GM23338 (cell line): ENCODE measurements around the gene MICB. TPM values are rescaled to one million over a fixed set of nuclear protein-coding genes. Genes with fewer than 3 reads are reported as not detected.

Experiments
- ATAC-seq: fragments of 200-7000 bp; cut with Tn5 transposase; 3 replicates; pipeline ENCODE4 v1.9.1; 2020
- DNase-seq: peaks from one replicate; pipeline ENCODE4 v3.0.0-alpha.2; 2015; ENCODE audit warnings: low spot score
- H2AFZ ChIP-seq: fragments of 200-600 bp; sonication (generic); 2 replicates; pipeline ENCODE4 v1.8.0; 2016; ENCODE audit warnings: antibody characterized with exemption, mild to moderate bottlenecking, moderate library complexity
- H3F3A ChIP-seq: fragments of 200-600 bp; sonication (generic); replicated peaks from 2 replicates; pipeline ENCODE4 v1.8.0; 2017; ENCODE audit warnings: antibody characterized with exemption, mixed run types, low read depth
- H3K27ac ChIP-seq: fragments of 200-600 bp; sonication (generic); 2 replicates; pipeline ENCODE4 v1.6.1; 2016; ENCODE audit warnings: low read depth
- H3K27me3 ChIP-seq: fragments of 200-600 bp; sonication (generic); 2 replicates; pipeline ENCODE4 v1.8.0; 2016; ENCODE audit warnings: mild to moderate bottlenecking, mixed run types, moderate library complexity; ENCODE audit not compliant: insufficient read depth
- H3K36me3 ChIP-seq: fragments of 200-600 bp; sonication (generic); 2 replicates; pipeline ENCODE4 v1.8.0; 2016; ENCODE audit warnings: mild to moderate bottlenecking; ENCODE audit not compliant: insufficient read depth
- H3K4me1 ChIP-seq: fragments of 200-600 bp; sonication (generic); 2 replicates; pipeline ENCODE4 v1.8.0; 2016; ENCODE audit warnings: mild to moderate bottlenecking, moderate library complexity; ENCODE audit not compliant: insufficient read depth
- H3K4me2 ChIP-seq: fragments of 200-600 bp; sonication (generic); 2 replicates; pipeline ENCODE4 v1.7.1; 2017; ENCODE audit warnings: mixed run types
- H3K4me3 ChIP-seq: fragments of 200-600 bp; sonication (generic); 2 replicates; pipeline ENCODE4 v1.6.1; 2016; ENCODE audit warnings: mixed run types
- H3K79me2 ChIP-seq: fragments of 200-600 bp; sonication (generic); replicated peaks from 2 replicates; pipeline ENCODE4 v1.8.0; 2017; ENCODE audit warnings: mild to moderate bottlenecking; ENCODE audit not compliant: insufficient read depth
- H3K9me2 ChIP-seq: fragments of 200-600 bp; sonication (generic); 2 replicates; pipeline ENCODE4 v1.8.0; 2017; ENCODE audit not compliant: insufficient read depth
- H4K20me1 ChIP-seq: fragments of 200-600 bp; sonication (generic); replicated peaks from 2 replicates; pipeline ENCODE4 v1.8.0; 2017; ENCODE audit warnings: mild to moderate bottlenecking; ENCODE audit not compliant: insufficient read depth
- H3K27ac Mint-ChIP-seq: 2 replicates; pipeline ENCODE4 v1.8.0; 2020; ENCODE audit warnings: inconsistent platforms, mild to moderate bottlenecking, moderate library complexity, mixed read lengths
- H3K27me3 Mint-ChIP-seq: 3 replicates; pipeline ENCODE4 v1.8.0; 2022; ENCODE audit warnings: low read depth, mild to moderate bottlenecking, moderate library complexity, mixed read lengths, inconsistent platforms; ENCODE audit not compliant: insufficient read depth, poor library complexity
- H3K36me3 Mint-ChIP-seq: 3 replicates; pipeline ENCODE4 v1.8.0; 2021; ENCODE audit warnings: low read depth, mild to moderate bottlenecking, inconsistent platforms, moderate library complexity, mixed read lengths
- H3K4me1 Mint-ChIP-seq: 3 replicates; pipeline ENCODE4 v1.8.0; 2020; ENCODE audit warnings: mild to moderate bottlenecking, inconsistent platforms, mixed read lengths
- H3K4me3 Mint-ChIP-seq: 3 replicates; pipeline ENCODE4 v1.8.0; 2021; ENCODE audit warnings: moderate library complexity, mild to moderate bottlenecking, inconsistent platforms, mixed read lengths
- H3K9me3 Mint-ChIP-seq: 3 replicates; pipeline ENCODE4 v1.8.0; 2020; ENCODE audit warnings: moderate library complexity, mild to moderate bottlenecking, inconsistent platforms, mixed read lengths
- JUNB ChIP-seq: IDR thresholded peaks from one replicate; pipeline ENCODE4 v1.6.1; 2016; ENCODE audit warnings: antibody characterized with exemption; ENCODE audit not compliant: unreplicated experiment
- polyA plus RNA-seq: library from polyadenylated mRNA; unstranded; fragments of >200 nt; fragmentation: Nextera tagmentation; extraction: Ambion mirVana; gene quantifications from 2 replicates; pipeline ENCODE4 v1.2.1, GENCODE V29; 2016
- total RNA-seq: library from RNA; depleted of rRNA; stranded (reverse); fragments of >200 nt; shearing (Covaris generic); gene quantifications from 2 replicates; pipeline ENCODE4 v1.2.3, GENCODE V29; 2014
- TF ChIP-seq, protein P1 (sequence below): fragments of 250-450 bp; sonication (Bioruptor Pico); IDR thresholded peaks from 2 replicates; pipeline ENCODE4 v1.5.0; 2020; ENCODE audit warnings: mild to moderate bottlenecking, moderate library complexity
- TF ChIP-seq, protein P2 (sequence below): IDR thresholded peaks from one replicate; pipeline ENCODE4 v1.6.1; 2018; ENCODE audit warnings: antibody characterized with exemption; ENCODE audit not compliant: unreplicated experiment

MICB gene
- total and polyA plus RNA-seq, 2 experiments from 2014 or later = 9.2 to 23.8 TPM

DNA sequence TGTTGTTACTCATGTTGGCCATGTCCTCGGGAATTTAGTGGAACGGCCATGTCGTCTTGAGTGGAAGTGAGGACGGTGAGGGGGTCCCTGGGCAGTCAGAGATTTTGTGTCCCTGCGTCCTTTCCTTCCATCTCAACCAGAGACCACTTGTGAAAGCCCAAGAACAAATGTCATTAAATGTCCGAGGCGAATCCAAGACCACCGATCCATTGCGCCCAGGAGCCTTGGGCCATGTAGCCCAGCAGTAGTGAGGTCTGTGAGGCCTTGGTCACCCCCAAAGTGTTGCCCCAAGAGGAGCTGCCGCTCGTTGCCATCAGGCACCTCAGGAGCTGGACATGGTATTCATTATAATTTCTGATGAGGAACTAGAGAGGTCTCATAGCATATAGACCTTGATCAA lies 17.4 kb upstream of the MICB start (continued):
- TF ChIP-seq, protein P1, sequence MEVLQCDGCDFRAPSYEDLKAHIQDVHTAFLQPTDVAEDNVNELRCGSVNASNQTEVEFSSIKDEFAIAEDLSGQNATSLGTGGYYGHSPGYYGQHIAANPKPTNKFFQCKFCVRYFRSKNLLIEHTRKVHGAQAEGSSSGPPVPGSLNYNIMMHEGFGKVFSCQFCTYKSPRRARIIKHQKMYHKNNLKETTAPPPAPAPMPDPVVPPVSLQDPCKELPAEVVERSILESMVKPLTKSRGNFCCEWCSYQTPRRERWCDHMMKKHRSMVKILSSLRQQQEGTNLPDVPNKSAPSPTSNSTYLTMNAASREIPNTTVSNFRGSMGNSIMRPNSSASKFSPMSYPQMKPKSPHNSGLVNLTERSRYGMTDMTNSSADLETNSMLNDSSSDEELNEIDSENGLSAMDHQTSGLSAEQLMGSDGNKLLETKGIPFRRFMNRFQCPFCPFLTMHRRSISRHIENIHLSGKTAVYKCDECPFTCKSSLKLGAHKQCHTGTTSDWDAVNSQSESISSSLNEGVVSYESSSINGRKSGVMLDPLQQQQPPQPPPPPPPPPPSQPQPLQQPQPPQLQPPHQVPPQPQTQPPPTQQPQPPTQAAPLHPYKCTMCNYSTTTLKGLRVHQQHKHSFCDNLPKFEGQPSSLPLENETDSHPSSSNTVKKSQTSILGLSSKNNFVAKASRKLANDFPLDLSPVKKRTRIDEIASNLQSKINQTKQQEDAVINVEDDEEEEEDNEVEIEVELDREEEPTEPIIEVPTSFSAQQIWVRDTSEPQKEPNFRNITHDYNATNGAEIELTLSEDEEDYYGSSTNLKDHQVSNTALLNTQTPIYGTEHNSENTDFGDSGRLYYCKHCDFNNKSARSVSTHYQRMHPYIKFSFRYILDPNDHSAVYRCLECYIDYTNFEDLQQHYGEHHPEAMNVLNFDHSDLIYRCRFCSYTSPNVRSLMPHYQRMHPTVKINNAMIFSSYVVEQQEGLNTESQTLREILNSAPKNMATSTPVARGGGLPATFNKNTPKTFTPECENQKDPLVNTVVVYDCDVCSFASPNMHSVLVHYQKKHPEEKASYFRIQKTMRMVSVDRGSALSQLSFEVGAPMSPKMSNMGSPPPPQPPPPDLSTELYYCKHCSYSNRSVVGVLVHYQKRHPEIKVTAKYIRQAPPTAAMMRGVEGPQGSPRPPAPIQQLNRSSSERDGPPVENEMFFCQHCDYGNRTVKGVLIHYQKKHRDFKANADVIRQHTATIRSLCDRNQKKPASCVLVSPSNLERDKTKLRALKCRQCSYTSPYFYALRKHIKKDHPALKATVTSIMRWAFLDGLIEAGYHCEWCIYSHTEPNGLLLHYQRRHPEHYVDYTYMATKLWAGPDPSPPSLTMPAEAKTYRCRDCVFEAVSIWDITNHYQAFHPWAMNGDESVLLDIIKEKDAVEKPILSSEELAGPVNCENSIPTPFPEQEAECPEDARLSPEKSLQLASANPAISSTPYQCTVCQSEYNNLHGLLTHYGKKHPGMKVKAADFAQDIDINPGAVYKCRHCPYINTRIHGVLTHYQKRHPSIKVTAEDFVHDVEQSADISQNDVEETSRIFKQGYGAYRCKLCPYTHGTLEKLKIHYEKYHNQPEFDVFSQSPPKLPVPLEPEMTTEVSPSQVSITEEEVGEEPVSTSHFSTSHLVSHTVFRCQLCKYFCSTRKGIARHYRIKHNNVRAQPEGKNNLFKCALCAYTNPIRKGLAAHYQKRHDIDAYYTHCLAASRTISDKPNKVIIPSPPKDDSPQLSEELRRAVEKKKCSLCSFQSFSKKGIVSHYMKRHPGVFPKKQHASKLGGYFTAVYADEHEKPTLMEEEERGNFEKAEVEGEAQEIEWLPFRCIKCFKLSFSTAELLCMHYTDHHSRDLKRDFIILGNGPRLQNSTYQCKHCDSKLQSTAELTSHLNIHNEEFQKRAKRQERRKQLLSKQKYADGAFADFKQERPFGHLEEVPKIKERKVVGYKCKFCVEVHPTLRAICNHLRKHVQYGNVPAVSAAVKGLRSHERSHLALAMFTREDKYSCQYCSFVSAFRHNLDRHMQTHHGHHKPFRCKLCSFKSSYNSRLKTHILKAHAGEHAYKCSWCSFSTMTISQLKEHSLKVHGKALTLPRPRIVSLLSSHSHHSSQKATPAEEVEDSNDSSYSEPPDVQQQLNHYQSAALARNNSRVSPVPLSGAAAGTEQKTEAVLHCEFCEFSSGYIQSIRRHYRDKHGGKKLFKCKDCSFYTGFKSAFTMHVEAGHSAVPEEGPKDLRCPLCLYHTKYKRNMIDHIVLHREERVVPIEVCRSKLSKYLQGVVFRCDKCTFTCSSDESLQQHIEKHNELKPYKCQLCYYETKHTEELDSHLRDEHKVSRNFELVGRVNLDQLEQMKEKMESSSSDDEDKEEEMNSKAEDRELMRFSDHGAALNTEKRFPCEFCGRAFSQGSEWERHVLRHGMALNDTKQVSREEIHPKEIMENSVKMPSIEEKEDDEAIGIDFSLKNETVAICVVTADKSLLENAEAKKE = no peak

DNA sequence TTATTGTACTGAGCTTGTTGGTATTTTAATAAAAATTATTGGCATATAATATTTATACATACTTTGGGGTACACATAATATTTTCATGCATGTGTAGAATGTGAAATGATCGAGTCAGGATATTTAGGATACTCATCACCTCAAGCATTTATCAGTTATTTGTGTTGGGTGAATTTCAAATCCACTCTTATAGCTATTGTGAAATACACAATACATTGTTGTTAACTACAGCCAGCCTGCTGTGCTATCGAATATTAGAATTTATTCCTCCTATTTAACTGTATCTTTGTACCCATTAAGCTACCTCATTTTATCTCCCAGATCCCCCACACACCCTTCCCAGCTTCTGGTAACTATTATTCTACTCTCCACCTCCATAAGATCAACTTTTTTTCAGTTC lies 14.6 kb upstream of the MICB start:
- Mint-ChIP-seq H3K27ac (no peak overlapping the region), H3K27me3 (no peaks in the 10 kb centered on the region)

More for the DNA sequence above, 14.6 kb upstream of the MICB start:
- no peaks in the 10 kb centered on the region for H3K9me2 ChIP-seq
- no peak overlapping the region for H3K4me3 ChIP-seq
- no peak overlapping the region for H3K4me3 Mint-ChIP-seq
- no peak overlapping the region for H2AFZ ChIP-seq
- H3K79me2 ChIP-seq = no peaks in the 10 kb centered on the region
- no peaks in the 10 kb centered on the region for H3F3A ChIP-seq
- H4K20me1 ChIP-seq = no peaks in the 10 kb centered on the region
- DNase-seq = no peak
- peaks cover 7% of the 10 kb centered on the region for H3K9me3 Mint-ChIP-seq
- H3K4me2 ChIP-seq = no peak overlapping the region
- H3K27ac ChIP-seq = no peak overlapping the region
- H3K4me1 ChIP-seq = no peaks in the 10 kb centered on the region
- H3K36me3 Mint-ChIP-seq = peaks cover 6% of the 10 kb centered on the region; the same call in 1 of the 3 replicates
- TF ChIP-seq, protein P2, sequence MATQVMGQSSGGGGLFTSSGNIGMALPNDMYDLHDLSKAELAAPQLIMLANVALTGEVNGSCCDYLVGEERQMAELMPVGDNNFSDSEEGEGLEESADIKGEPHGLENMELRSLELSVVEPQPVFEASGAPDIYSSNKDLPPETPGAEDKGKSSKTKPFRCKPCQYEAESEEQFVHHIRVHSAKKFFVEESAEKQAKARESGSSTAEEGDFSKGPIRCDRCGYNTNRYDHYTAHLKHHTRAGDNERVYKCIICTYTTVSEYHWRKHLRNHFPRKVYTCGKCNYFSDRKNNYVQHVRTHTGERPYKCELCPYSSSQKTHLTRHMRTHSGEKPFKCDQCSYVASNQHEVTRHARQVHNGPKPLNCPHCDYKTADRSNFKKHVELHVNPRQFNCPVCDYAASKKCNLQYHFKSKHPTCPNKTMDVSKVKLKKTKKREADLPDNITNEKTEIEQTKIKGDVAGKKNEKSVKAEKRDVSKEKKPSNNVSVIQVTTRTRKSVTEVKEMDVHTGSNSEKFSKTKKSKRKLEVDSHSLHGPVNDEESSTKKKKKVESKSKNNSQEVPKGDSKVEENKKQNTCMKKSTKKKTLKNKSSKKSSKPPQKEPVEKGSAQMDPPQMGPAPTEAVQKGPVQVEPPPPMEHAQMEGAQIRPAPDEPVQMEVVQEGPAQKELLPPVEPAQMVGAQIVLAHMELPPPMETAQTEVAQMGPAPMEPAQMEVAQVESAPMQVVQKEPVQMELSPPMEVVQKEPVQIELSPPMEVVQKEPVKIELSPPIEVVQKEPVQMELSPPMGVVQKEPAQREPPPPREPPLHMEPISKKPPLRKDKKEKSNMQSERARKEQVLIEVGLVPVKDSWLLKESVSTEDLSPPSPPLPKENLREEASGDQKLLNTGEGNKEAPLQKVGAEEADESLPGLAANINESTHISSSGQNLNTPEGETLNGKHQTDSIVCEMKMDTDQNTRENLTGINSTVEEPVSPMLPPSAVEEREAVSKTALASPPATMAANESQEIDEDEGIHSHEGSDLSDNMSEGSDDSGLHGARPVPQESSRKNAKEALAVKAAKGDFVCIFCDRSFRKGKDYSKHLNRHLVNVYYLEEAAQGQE = no peak
- TF ChIP-seq JUNB = no peak
- TF ChIP-seq, protein P1 = no peak
- peaks cover 6% of the 10 kb centered on the region for H3K4me1 Mint-ChIP-seq
- no peak for ATAC-seq
- no peaks in the 10 kb centered on the region for H3K36me3 ChIP-seq
- no peaks in the 10 kb centered on the region for H3K27me3 ChIP-seq
